Naive thymus-derived CD4-positive, alpha-beta T cell (primary cell): ENCODE data around the gene GRM4. TPM values are rescaled to one million over a fixed set of nuclear protein-coding genes. Genes with fewer than 3 reads are reported as not detected.

Experiments
- ATAC-seq: fragments of 150-1000 bp; cut with Tn5 transposase; 2 replicates; pipeline ENCODE4 v1.10.0; 2021; ENCODE audit warnings: mild to moderate bottlenecking, moderate library complexity
- CTCF ChIA-PET: fragments of 350-600 bp; sonication (Branson Sonifier 250); formaldehyde crosslinking; loops from one replicate; lab custom pipeline; 2021; ENCODE audit warnings: antibody characterized with exemption; lab: Charles Lee
- POLR2A ChIA-PET: fragments of 350-600 bp; sonication (Branson Sonifier 250); formaldehyde crosslinking; loops from one replicate; lab custom pipeline; 2021; ENCODE audit warnings: antibody characterized with exemption, inconsistent platforms; lab: Charles Lee
- DNase-seq, 9 donors: peaks; one replicate each; pipeline versions ENCODE4 v3.0.0 to v3.0.0-alpha.2; 2020 to 2022; ENCODE audit warnings: mixed read lengths in 1 of 9
- H3K27ac ChIP-seq: one replicate; pipeline ENCODE4 v1.7.0; 2013; ENCODE audit warnings: mild to moderate bottlenecking, low read depth, low read length, moderate library complexity
- H3K27me3 ChIP-seq, 2 donors: one replicate each; pipeline ENCODE4 v1.7.0; 2013; ENCODE audit warnings: low read length in 2 of 2, mild to moderate bottlenecking in 2 of 2, moderate library complexity in 2 of 2; ENCODE audit not compliant: control insufficient read depth in 2 of 2, insufficient read depth in 2 of 2
- H3K36me3 ChIP-seq, 3 experiments: 1 replicate in 2 of 3; 2 replicates in 1 of 3; pipeline ENCODE4 v1.7.0; 2013; ENCODE audit warnings: low read length in 3 of 3, mild to moderate bottlenecking in 3 of 3, moderate library complexity in 1 of 3; ENCODE audit not compliant: insufficient read depth in 3 of 3, control insufficient read depth in 2 of 3
- H3K4me1 ChIP-seq, 2 donors: one replicate each; pipeline ENCODE4 v1.7.0; 2013; ENCODE audit warnings: low read length in 2 of 2, mild to moderate bottlenecking in 2 of 2, moderate library complexity in 1 of 2; ENCODE audit not compliant: control insufficient read depth in 2 of 2, insufficient read depth in 2 of 2
- H3K4me3 ChIP-seq: 2 replicates; pipeline ENCODE4 v1.7.0; 2013; ENCODE audit warnings: mild to moderate bottlenecking, low read length
- H3K9me3 ChIP-seq, 3 experiments: 1 replicate in 2 of 3; 2 replicates in 1 of 3; pipeline ENCODE4 v1.7.0; 2013; ENCODE audit warnings: low read length in 3 of 3; ENCODE audit not compliant: control insufficient read depth in 2 of 3
- H3K27ac Mint-ChIP-seq, 9 donors: one replicate each; pipeline ENCODE4 v1.8.0; 2020 to 2022; ENCODE audit warnings: mixed read lengths in 9 of 9, mild to moderate bottlenecking in 8 of 9, moderate library complexity in 5 of 9, inconsistent platforms in 2 of 9
- H3K27me3 Mint-ChIP-seq, 5 donors: one replicate each; pipeline ENCODE4 v1.8.0; 2021 to 2022; ENCODE audit warnings: mixed read lengths in 5 of 5, mild to moderate bottlenecking in 1 of 5
- H3K36me3 Mint-ChIP-seq, 5 donors: one replicate each; pipeline ENCODE4 v1.8.0; 2020 to 2022; ENCODE audit warnings: mixed read lengths in 5 of 5, mild to moderate bottlenecking in 3 of 5, inconsistent platforms in 1 of 5
- H3K4me1 Mint-ChIP-seq, 7 donors: one replicate each; pipeline ENCODE4 v1.8.0; 2020 to 2022; ENCODE audit warnings: mixed read lengths in 7 of 7, mild to moderate bottlenecking in 3 of 7, inconsistent platforms in 1 of 7
- H3K4me3 Mint-ChIP-seq, 10 donors: one replicate each; pipeline ENCODE4 v1.8.0; 2020 to 2022; ENCODE audit warnings: mild to moderate bottlenecking in 10 of 10, mixed read lengths in 10 of 10, moderate library complexity in 6 of 10, inconsistent platforms in 2 of 10
- H3K9me3 Mint-ChIP-seq, 11 donors: one replicate each; pipeline ENCODE4 v1.8.0; 2020 to 2022; ENCODE audit warnings: mixed read lengths in 11 of 11, mild to moderate bottlenecking in 4 of 11, inconsistent platforms in 1 of 11, moderate library complexity in 1 of 11
- intact Hi-C, 2 donors: fragments of 100-400 bp; cut with micrococcal nuclease; formaldehyde crosslinking; loops; one replicate each; pipeline ENCODE4 v1.15.1; 2023
- polyA plus RNA-seq, 2 donors: library from polyadenylated mRNA; unstranded; fragments of 300-500 nt; fragmentation: Illumina TruSeq; gene quantifications; one replicate each; pipeline ENCODE4 v1.2.3, GENCODE V29; 2021
- total RNA-seq, 6 experiments: library from RNA in 5 of 6; stranded (reverse) in 5 of 6; gene quantifications; 1 replicate in 5 of 6; 2 replicates in 1 of 6; pipeline ENCODE4 v1.2.3 and lab custom pipeline; 2021 to 2026

GRM4 gene
- total and polyA plus RNA-seq, 7 experiments from 2014 or later = not detected

DNA sequence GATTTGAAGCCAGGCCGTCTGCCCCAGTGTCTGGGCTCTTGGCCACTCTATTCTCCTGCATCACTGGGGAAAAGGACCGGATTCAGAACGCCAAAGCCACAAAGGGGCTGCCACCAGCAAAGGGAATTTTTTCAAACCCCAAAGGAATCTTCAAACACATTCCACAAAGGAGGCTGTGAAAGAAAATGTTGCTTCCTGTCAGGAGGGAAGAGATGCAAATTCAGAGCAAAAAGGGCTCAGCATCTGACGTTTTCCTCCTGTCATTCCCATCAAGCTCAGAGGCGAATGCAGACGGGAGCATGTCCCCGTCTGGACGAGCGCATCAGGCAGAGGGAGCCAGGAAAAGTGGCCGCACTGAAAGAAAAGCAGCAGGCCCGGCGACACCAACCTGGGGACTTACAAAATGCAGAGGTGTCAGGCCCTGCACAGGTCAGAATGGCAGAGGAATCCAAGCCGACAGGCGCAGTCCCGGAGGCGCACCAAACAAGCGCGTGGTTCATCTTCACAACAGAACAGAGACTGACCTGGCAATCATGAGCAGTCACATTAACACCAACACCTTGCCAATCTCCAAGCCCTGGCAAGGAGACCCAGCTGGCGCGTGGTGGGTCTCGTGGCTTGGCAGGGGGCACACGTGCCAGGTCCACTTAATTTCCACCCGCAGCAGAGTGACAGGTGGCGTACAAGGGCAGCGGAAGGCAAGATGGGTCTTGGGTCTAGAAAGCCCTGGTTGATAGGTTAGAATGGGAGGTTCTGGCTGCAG, 62.8 kb downstream of the GRM4 start:
- POLR2A ChIA-PET = no interaction called here
- intact Hi-C loops = no loop called here

DNA sequence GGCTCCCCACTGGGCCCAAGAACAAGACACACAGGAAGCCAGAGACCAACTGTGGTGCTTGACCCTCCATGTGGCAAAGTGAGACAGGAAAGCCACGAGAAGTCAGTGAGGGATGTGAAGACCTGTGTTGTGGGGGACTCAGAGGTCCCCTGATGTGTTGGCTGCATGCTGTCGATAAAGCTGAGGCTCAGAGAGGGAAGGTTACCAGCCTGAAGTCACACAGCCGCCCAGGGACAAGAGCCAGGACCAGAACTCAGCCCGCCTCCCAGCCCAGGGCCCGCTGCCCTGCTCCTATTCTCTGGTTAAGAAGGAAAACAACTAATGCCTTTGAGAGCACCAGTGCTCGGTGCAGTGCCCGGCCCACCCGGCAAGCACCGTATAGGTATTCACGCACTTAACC, 63.5 kb downstream of the GRM4 start:
- Mint-ChIP-seq H3K27me3 (no peaks in the 10 kb centered on the region), H3K4me3 (no peak overlapping the region), H3K9me3 (no peaks in the 10 kb centered on the region), H3K4me1 (no peaks in the 10 kb centered on the region), H3K36me3 (no peaks in the 10 kb centered on the region), H3K27ac (no peak overlapping the region)
- Histone ChIP-seq H3K9me3 (no peaks in the 10 kb centered on the region), H3K27me3 (no peaks in the 10 kb centered on the region), H3K4me1 (no peaks in the 10 kb centered on the region), H3K27ac (no peak overlapping the region), H3K36me3 (no peaks in the 10 kb centered on the region), H3K4me3 (no peak overlapping the region)
- ATAC-seq (no peak), DNase-seq (no peak)
- ChIA-PET POLR2A (no interaction called here), CTCF (interaction anchor here (0.6 kb wide), 1 partner anchor 13 kb away, joined by 3 read pairs; no protein-coding TSS in a partner anchor)
- intact Hi-C loops = no loop called here

More for the DNA sequence above, 62.8 kb downstream of the GRM4 start:
- H3K4me3 ChIP-seq = no peak overlapping the region
- no peak overlapping the region for H3K27ac ChIP-seq
- H3K27ac Mint-ChIP-seq = no peak overlapping the region
- no peaks in the 10 kb centered on the region for H3K36me3 ChIP-seq
- H3K4me3 Mint-ChIP-seq = no peak overlapping the region
- no peaks in the 10 kb centered on the region for H3K9me3 ChIP-seq
- no peaks in the 10 kb centered on the region for H3K27me3 ChIP-seq
- H3K36me3 Mint-ChIP-seq = no peaks in the 10 kb centered on the region
- DNase-seq = no peak
- CTCF ChIA-PET = interaction anchor here (0.6 kb wide), 1 partner anchor 14 kb away, joined by 3 read pairs; no protein-coding TSS in a partner anchor
- H3K4me1 Mint-ChIP-seq = no peaks in the 10 kb centered on the region
- no peaks in the 10 kb centered on the region for H3K4me1 ChIP-seq
- no peak for ATAC-seq
- no peaks in the 10 kb centered on the region for H3K27me3 Mint-ChIP-seq
- H3K9me3 Mint-ChIP-seq = no peaks in the 10 kb centered on the region

DNA sequence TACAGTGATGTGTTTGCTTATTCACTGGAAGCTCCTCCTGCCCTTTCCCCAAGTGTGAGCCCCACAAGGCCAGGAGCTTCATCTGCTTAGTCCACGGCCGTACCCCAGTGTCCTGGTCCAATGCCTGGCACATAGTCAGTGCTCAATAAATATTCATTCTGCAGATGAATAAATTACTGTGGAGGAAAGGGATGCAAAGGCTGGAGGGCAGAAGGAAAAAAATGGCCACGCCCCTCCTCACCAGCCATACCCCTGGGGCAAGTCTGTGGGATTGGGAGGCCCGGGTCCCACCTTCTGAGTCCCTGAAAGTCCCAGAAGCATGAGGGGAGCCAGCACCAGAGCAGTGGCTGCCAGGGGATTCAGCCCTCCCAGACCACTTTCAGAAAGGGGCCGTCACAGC, 65.5 kb downstream of the GRM4 start:
- Histone ChIP-seq H3K4me3 (no peak overlapping the region), H3K36me3 (no peaks in the 10 kb centered on the region), H3K27me3 (no peaks in the 10 kb centered on the region), H3K27ac (no peak overlapping the region), H3K4me1 (no peaks in the 10 kb centered on the region), H3K9me3 (no peaks in the 10 kb centered on the region)
- H3K27ac Mint-ChIP-seq = no peak overlapping the region
- no peak overlapping the region for H3K4me3 Mint-ChIP-seq
- no peak for DNase-seq
- no peaks in the 10 kb centered on the region for H3K36me3 Mint-ChIP-seq
- ChIA-PET CTCF (no interaction called here), POLR2A (no interaction called here)
- H3K4me1 Mint-ChIP-seq = no peaks in the 10 kb centered on the region
- H3K27me3 Mint-ChIP-seq = peaks cover 0 to 1% (median 0%) of the 10 kb centered on the region in 5 donors
- ATAC-seq = no peak
- no peaks in the 10 kb centered on the region for H3K9me3 Mint-ChIP-seq
- intact Hi-C loops = no loop called here

DNA sequence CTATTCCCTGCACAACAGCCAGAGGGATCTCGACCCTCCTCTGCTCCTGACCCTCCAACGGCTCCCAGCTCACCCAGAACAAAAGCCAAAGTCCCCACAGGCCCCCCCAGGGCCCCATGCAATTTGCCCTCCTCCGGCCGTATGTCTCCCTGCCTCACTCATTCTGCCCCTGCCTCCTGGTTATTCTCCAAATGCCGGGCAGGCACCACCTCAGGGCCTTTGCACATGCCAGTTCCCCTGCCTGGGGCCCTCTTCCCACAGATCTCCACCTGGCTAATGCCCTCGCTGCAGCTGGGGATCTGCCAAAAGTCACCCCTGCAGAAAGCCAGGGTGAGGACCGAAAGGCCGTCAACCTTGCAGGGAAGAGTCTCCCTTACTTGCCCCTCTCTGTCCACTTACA, 66.0 kb downstream of the GRM4 start:
- no peak for DNase-seq
- no peaks in the 10 kb centered on the region for H3K36me3 Mint-ChIP-seq
- H3K4me3 Mint-ChIP-seq = no peak overlapping the region
- H3K9me3 Mint-ChIP-seq = no peaks in the 10 kb centered on the region
- CTCF ChIA-PET = no interaction called here
- peaks cover 0 to 3% (median 0%) of the 10 kb centered on the region in 5 donors for H3K27me3 Mint-ChIP-seq
- no peak overlapping the region for H3K27ac ChIP-seq
- H3K27ac Mint-ChIP-seq = no peak overlapping the region
- no peaks in the 10 kb centered on the region for H3K4me1 ChIP-seq
- POLR2A ChIA-PET = no interaction called here
- intact Hi-C loops = no loop called here
- no peaks in the 10 kb centered on the region for H3K4me1 Mint-ChIP-seq
- H3K9me3 ChIP-seq = no peaks in the 10 kb centered on the region
- ATAC-seq = no peak
- H3K27me3 ChIP-seq = no peaks in the 10 kb centered on the region
- no peak overlapping the region for H3K4me3 ChIP-seq
- no peaks in the 10 kb centered on the region for H3K36me3 ChIP-seq

DNA sequence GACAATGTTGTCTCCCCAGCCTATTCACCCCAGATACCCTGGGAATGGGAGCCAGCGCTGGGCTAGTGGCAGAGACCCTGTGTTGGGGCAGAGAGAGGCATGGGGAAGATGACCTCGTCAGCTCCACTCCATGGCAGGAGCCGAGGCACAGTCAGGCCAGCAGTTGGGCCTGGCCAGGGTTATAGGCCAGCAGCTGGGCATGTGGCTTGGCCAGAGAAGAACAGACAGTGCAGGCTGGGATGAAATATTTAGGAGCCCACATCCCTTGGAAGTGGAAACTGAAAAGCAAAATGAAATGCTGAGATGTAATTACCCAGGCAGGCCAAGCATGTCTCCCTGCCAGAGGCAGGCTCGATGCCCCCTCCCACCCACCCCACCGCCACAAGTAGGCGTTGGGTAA, 70.0 kb downstream of the GRM4 start:
- Mint-ChIP-seq H3K27ac (no peak overlapping the region), H3K9me3 (no peaks in the 10 kb centered on the region), H3K36me3 (no peaks in the 10 kb centered on the region), H3K4me3 (no peak overlapping the region), H3K27me3 (peaks cover 0 to 3% (median 0%) of the 10 kb centered on the region in 5 donors), H3K4me1 (no peaks in the 10 kb centered on the region)
- Histone ChIP-seq H3K4me1 (no peaks in the 10 kb centered on the region), H3K36me3 (no peaks in the 10 kb centered on the region), H3K27me3 (no peaks in the 10 kb centered on the region), H3K27ac (no peak overlapping the region), H3K4me3 (no peak overlapping the region), H3K9me3 (no peaks in the 10 kb centered on the region)
- ATAC-seq = no peak
- ChIA-PET POLR2A (no interaction called here), CTCF (no interaction called here)
- no peak for DNase-seq
- intact Hi-C loops = no loop called here

DNA sequence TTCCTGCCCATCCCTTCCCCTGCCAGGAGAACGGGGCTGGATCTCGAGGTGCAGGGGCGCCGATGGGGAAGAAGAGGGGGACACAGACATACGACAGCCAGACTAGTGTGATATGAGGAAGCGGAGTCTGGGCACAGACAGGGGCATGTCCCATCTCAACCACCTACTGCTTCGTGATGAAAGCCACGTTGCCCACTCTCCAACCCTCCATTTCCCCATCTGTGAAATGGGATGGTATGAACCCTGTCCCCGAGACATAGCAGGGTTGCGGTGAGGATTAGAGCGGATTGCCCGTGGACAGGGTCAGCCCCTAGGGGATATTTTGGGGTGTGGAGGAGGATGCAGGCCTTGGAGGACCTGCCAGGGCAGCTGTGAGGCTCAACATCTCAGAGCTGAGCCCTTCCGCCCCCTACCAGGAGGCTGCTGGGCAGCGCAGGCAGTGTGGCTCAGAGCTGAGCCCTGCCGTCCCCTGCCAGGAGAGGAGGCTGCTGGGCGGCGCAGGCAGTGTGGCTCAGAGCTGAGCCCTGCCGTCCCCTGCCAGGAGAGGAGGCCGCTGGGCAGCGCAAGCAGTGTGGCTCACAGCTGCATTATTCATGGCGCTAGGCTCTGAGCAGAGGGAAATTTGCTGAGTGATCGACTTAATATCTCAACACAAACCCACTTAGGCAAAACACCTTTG, 71.7 kb downstream of the GRM4 start:
- H3K4me1 ChIP-seq = no peaks in the 10 kb centered on the region
- H3K36me3 ChIP-seq = no peaks in the 10 kb centered on the region
- no peaks in the 10 kb centered on the region for H3K27me3 ChIP-seq
- ChIA-PET CTCF (no interaction called here), POLR2A (no interaction called here)
- H3K9me3 ChIP-seq = no peaks in the 10 kb centered on the region
- no peak overlapping the region for H3K27ac ChIP-seq
- ATAC-seq (no peak), DNase-seq (no peak)
- Mint-ChIP-seq H3K4me3 (no peak overlapping the region), H3K9me3 (no peaks in the 10 kb centered on the region), H3K27me3 (peaks cover 0 to 3% (median 0%) of the 10 kb centered on the region in 5 donors), H3K27ac (no peak overlapping the region), H3K4me1 (no peaks in the 10 kb centered on the region), H3K36me3 (no peaks in the 10 kb centered on the region)
- no peak overlapping the region for H3K4me3 ChIP-seq
- intact Hi-C loops = no loop called here

DNA sequence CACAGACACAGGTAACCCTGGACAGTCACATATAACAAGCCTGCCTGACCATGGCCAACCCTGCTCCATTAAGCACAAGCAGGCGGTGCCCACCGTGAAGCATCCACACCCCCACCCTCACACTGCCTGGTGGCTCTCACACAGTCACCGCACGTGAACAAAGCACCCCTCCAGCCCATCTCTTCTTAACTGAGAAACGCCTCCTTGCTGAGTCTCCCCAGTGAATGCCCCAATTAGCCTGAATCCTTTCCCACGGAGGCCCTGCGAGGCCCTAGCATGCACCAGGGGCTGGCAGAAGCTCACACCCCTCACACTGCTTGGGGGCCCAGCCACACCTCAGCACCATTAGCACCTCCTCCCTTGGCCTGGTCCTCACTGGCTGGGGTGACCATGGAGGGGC, 72.3 kb downstream of the GRM4 start:
- H3K4me3 ChIP-seq = no peak overlapping the region
- Mint-ChIP-seq H3K27ac (no peak overlapping the region), H3K36me3 (no peaks in the 10 kb centered on the region), H3K27me3 (peaks cover 0 to 3% (median 0%) of the 10 kb centered on the region in 5 donors), H3K4me1 (no peaks in the 10 kb centered on the region), H3K4me3 (no peak overlapping the region), H3K9me3 (no peaks in the 10 kb centered on the region)
- ChIA-PET CTCF (no interaction called here), POLR2A (no interaction called here)
- no peaks in the 10 kb centered on the region for H3K9me3 ChIP-seq
- DNase-seq (no peak), ATAC-seq (no peak)
- no peaks in the 10 kb centered on the region for H3K36me3 ChIP-seq
- H3K4me1 ChIP-seq = no peaks in the 10 kb centered on the region
- intact Hi-C loops = no loop called here
- H3K27me3 ChIP-seq = no peaks in the 10 kb centered on the region
- H3K27ac ChIP-seq = no peak overlapping the region
